Type B pancreatic cell (in vitro differentiated cells): ENCODE measurements around the gene SPINK8. TPM values are rescaled to one million over a fixed set of nuclear protein-coding genes. Genes with fewer than 3 reads are reported as not detected.

Experiments used
- DNase-seq: peaks from one replicate; pipeline ENCODE4 v3.0.0; 2021; ENCODE audit warnings: mixed read lengths; ENCODE audit not compliant: unreplicated experiment; ENCODE audit errors: extremely low spot score
- H3K27ac Mint-ChIP-seq: 2 replicates; pipeline ENCODE4 v1.8.0; 2021; ENCODE audit warnings: mild to moderate bottlenecking, mixed read lengths
- H3K27me3 Mint-ChIP-seq: 2 replicates; pipeline ENCODE4 v1.8.0; 2021; ENCODE audit warnings: mixed read lengths
- H3K36me3 Mint-ChIP-seq: 2 replicates; pipeline ENCODE4 v1.8.0; 2021; ENCODE audit warnings: mixed read lengths
- H3K4me1 Mint-ChIP-seq: one replicate; pipeline ENCODE4 v1.8.0; 2021; ENCODE audit warnings: mixed read lengths; ENCODE audit not compliant: unreplicated experiment
- H3K4me3 Mint-ChIP-seq: 2 replicates; pipeline ENCODE4 v1.8.0; 2021; ENCODE audit warnings: mild to moderate bottlenecking, mixed read lengths
- H3K9me3 Mint-ChIP-seq: 2 replicates; pipeline ENCODE4 v1.8.0; 2021; ENCODE audit warnings: mixed read lengths
- CTCF ChIP-seq: fragments of 200-600 bp; sonication (generic); conservative IDR thresholded peaks from 2 replicates; pipeline ENCODE4 v1.5.0; 2021; ENCODE audit warnings: antibody characterized with exemption, mild to moderate bottlenecking
- microRNA-seq: library from miRNA; unstranded; fragments of <30 nt; microRNA quantifications from one replicate; pipeline ENCODE4, GENCODE V29; 2020
- total RNA-seq: library from RNA; stranded (reverse); gene quantifications from 2 replicates; pipeline ENCODE4 v1.2.1, GENCODE V29; 2021; ENCODE audit warnings: low replicate concordance

The SPINK8 gene
- total RNA-seq, 1 donor from 2014 or later = not detected

GRCh38 chr3:48269592-48269991, 63.9 kb downstream of the SPINK8 start:
- peak overlapping the region; percentile 99 for H3K27ac Mint-ChIP-seq
- no peak for DNase-seq
- H3K4me3 Mint-ChIP-seq = peak overlapping the region; percentile 20
- no peaks in the 10 kb centered on the region for H3K27me3 Mint-ChIP-seq
- peaks cover 32% of the 10 kb centered on the region for H3K36me3 Mint-ChIP-seq
- TF ChIP-seq CTCF = no peak
- no peaks in the 10 kb centered on the region for H3K9me3 Mint-ChIP-seq
- peaks cover 30% of the 10 kb centered on the region for H3K4me1 Mint-ChIP-seq

- peak overlapping the region; percentile 83 for H3K4me3 Mint-ChIP-seq
- DNase-seq = no peak
- H3K27me3 Mint-ChIP-seq = no peaks in the 10 kb centered on the region
- TF ChIP-seq CTCF = no peak
- H3K36me3 Mint-ChIP-seq = peaks cover 33% of the 10 kb centered on the region
- H3K27ac Mint-ChIP-seq = peak overlapping the region; percentile 99
- peaks cover 30% of the 10 kb centered on the region for H3K4me1 Mint-ChIP-seq
- H3K9me3 Mint-ChIP-seq = no peaks in the 10 kb centered on the region
Observed at GRCh38 chr3:48268936-48269561, 64.4 kb downstream of the SPINK8 start.

GRCh38 chr3:48268381-48268935, 65.0 kb downstream of the SPINK8 start:
- Mint-ChIP-seq H3K4me3 (peak overlapping the region; percentile 83), H3K27me3 (no peaks in the 10 kb centered on the region), H3K27ac (peak overlapping the region; percentile 99), H3K9me3 (no peaks in the 10 kb centered on the region), H3K36me3 (peaks cover 37% of the 10 kb centered on the region), H3K4me1 (peaks cover 28% of the 10 kb centered on the region)
- no peak for TF ChIP-seq CTCF
- no peak for DNase-seq

- H3K9me3 Mint-ChIP-seq = no peaks in the 10 kb centered on the region
- peaks cover 26% of the 10 kb centered on the region for H3K4me1 Mint-ChIP-seq
- no peak for TF ChIP-seq CTCF
- H3K4me3 Mint-ChIP-seq = peak overlapping the region; percentile 83
- DNase-seq = no peak
- H3K27ac Mint-ChIP-seq = peak overlapping the region; percentile 99
- H3K36me3 Mint-ChIP-seq = peaks cover 36% of the 10 kb centered on the region
- no peaks in the 10 kb centered on the region for H3K27me3 Mint-ChIP-seq
Observed at GRCh38 chr3:48267782-48268181, 65.7 kb downstream of the SPINK8 start.

GRCh38 chr3:48258530-48258929, 74.9 kb downstream of the SPINK8 start:
- TF ChIP-seq CTCF = no peak
- no peak for DNase-seq
- Mint-ChIP-seq H3K9me3 (peaks cover 8% of the 10 kb centered on the region), H3K27ac (no peak overlapping the region), H3K27me3 (no peaks in the 10 kb centered on the region), H3K4me3 (no peak overlapping the region), H3K36me3 (peaks cover 32% of the 10 kb centered on the region), H3K4me1 (no peaks in the 10 kb centered on the region)

Small RNA genes lying within 50 kb of the gene (microRNA-seq; reads per million reads assigned to microRNA genes)
- 1.4 reads per million for gene MIR2115

Other genes starting within 250 kb of the SPINK8 start
- 13.0 and 28.0 TPM in 2 replicates for gene CDC25A, start 145.2 kb downstream of the SPINK8 start, total RNA-seq
- gene CAMP, start 110.2 kb downstream of the SPINK8 start, total RNA-seq = not detected in 2 replicates
- 15.9 and 19.5 TPM in 2 replicates for gene ZNF589, start 92.6 kb downstream of the SPINK8 start, total RNA-seq
- gene NME6, start 32.3 kb downstream of the SPINK8 start, total RNA-seq = 30.8 and 33.8 TPM in 2 replicates
- not detected in 2 replicates for gene FBXW12, start 38.6 kb upstream of the SPINK8 start, total RNA-seq
- 212 and 367 TPM in 2 replicates for gene PLXNB1, start 96.4 kb upstream of the SPINK8 start, total RNA-seq
- gene CCDC51, start 106.5 kb upstream of the SPINK8 start, total RNA-seq = 15.0 and 25.7 TPM in 2 replicates
- 268 and 281 TPM in 2 replicates for gene TMA7, start 106.6 kb upstream of the SPINK8 start, total RNA-seq
- gene ATRIP, start 113.1 kb upstream of the SPINK8 start, total RNA-seq = 9.3 and 16.0 TPM in 2 replicates
- gene SHISA5, start 170.5 kb upstream of the SPINK8 start, total RNA-seq = 162 and 193 TPM in 2 replicates
- gene PFKFB4, start 223.1 kb upstream of the SPINK8 start, total RNA-seq = 10.5 and 11.3 TPM in 2 replicates
- 0.72 and 0.83 TPM in 2 replicates for gene UCN2, start 230.1 kb upstream of the SPINK8 start, total RNA-seq